WTC11 (cell line): Measurements from ENCODE around the gene DDX10.

Source experiments
- TF ChIP-seq, protein P1 (sequence below): sonication (generic); formaldehyde crosslinking; conservative IDR thresholded peaks from 2 replicates; pipeline ENCODE4 v1.8.1; 2022; ENCODE audit warnings: mild to moderate bottlenecking, missing genetic modification reagents
- TF ChIP-seq, protein P2 (sequence below): sonication (generic); formaldehyde crosslinking; IDR thresholded peaks from 2 replicates; pipeline ENCODE4 v1.8.1; 2023; ENCODE audit warnings: mild to moderate bottlenecking, missing genetic modification reagents, moderate library complexity

DNA sequence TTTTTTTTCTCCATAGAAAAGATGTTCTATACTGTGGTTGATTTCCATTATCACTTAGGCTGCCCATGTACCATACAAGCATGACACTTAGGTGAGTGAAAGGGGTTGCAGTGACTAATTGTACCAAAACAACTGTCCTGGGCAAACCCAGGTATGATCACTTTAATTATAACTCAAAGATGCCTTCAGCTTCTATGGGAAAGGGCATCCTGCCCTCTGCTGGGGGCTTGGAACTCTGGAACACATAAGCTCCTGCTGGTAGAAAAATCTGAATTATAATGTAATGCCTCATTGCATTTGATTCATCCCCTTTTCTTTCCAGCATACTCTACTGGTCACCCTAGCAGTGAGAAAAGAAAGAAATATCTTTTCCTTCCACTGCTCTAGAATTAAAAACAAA, 206.3 kb downstream of the DDX10 start:
- TF ChIP-seq, protein P1, sequence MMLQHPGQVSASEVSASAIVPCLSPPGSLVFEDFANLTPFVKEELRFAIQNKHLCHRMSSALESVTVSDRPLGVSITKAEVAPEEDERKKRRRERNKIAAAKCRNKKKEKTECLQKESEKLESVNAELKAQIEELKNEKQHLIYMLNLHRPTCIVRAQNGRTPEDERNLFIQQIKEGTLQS (CRISPR knock-in tag) = no peak
- TF ChIP-seq, protein P2, sequence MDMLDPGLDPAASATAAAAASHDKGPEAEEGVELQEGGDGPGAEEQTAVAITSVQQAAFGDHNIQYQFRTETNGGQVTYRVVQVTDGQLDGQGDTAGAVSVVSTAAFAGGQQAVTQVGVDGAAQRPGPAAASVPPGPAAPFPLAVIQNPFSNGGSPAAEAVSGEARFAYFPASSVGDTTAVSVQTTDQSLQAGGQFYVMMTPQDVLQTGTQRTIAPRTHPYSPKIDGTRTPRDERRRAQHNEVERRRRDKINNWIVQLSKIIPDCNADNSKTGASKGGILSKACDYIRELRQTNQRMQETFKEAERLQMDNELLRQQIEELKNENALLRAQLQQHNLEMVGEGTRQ (CRISPR knock-in tag) = no peak
